WTC11 (cell line): ENCODE measurements around the gene PARD6A. TPM values are rescaled to one million over a fixed set of nuclear protein-coding genes. Genes with fewer than 3 reads are reported as not detected.

Source experiments
- AR ChIP-seq: fragments of 250-450 bp; sonication (Bioruptor Pico); IDR thresholded peaks from 2 replicates; pipeline ENCODE4 v1.9.0; 2021; ENCODE audit warnings: mild to moderate bottlenecking
- ATF1 ChIP-seq: sonication (generic); formaldehyde crosslinking; IDR thresholded peaks from 2 replicates; pipeline ENCODE4 v1.8.1; 2023; ENCODE audit warnings: mild to moderate bottlenecking, moderate library complexity, missing genetic modification reagents
- ATF3 ChIP-seq: sonication (generic); formaldehyde crosslinking; conservative IDR thresholded peaks from 2 replicates; pipeline ENCODE4 v1.8.1; 2022; ENCODE audit warnings: mild to moderate bottlenecking, missing genetic modification reagents
- CBFB ChIP-seq: sonication (generic); formaldehyde crosslinking; IDR thresholded peaks from 2 replicates; pipeline ENCODE4 v1.8.1; 2022; ENCODE audit warnings: mild to moderate bottlenecking, low read depth, missing genetic modification reagents
- CDX4 ChIP-seq: fragments of 250-450 bp; sonication (Bioruptor Pico); IDR thresholded peaks from 2 replicates; pipeline ENCODE4 v1.9.0; 2021; ENCODE audit warnings: moderate library complexity, mild to moderate bottlenecking, inconsistent platforms, borderline replicate concordance
- CREB1 ChIP-seq: sonication (generic); formaldehyde crosslinking; IDR thresholded peaks from 2 replicates; pipeline ENCODE4 v1.8.0; 2023; ENCODE audit warnings: mild to moderate bottlenecking, missing genetic modification reagents
- CREM ChIP-seq: sonication (generic); formaldehyde crosslinking; IDR thresholded peaks from 2 replicates; pipeline ENCODE4 v1.8.1; 2022; ENCODE audit warnings: mild to moderate bottlenecking, missing genetic modification reagents, moderate library complexity
- E2F4 ChIP-seq: sonication (generic); formaldehyde crosslinking; IDR thresholded peaks from 2 replicates; pipeline ENCODE4 v1.8.1; 2022; ENCODE audit warnings: low read depth, mild to moderate bottlenecking, moderate library complexity, missing genetic modification reagents, borderline replicate concordance
- ELF4 ChIP-seq: sonication (generic); formaldehyde crosslinking; IDR thresholded peaks from 2 replicates; pipeline ENCODE4 v1.8.1; 2022; ENCODE audit warnings: low read depth, mild to moderate bottlenecking, moderate library complexity, missing genetic modification reagents
- FOXP1 ChIP-seq: sonication (generic); formaldehyde crosslinking; IDR thresholded peaks from 2 replicates; pipeline ENCODE4 v1.8.0; 2022; ENCODE audit warnings: missing genetic modification reagents, mild to moderate bottlenecking, moderate library complexity, borderline replicate concordance
- HMGXB4 ChIP-seq: sonication (generic); formaldehyde crosslinking; IDR thresholded peaks from 2 replicates; pipeline ENCODE4 v1.8.1; 2023; ENCODE audit warnings: mild to moderate bottlenecking, moderate library complexity, missing genetic modification reagents
- JAZF1 ChIP-seq: fragments of 250-450 bp; sonication (Bioruptor Pico); IDR thresholded peaks from 2 replicates; pipeline ENCODE4 v1.9.0; 2021; ENCODE audit warnings: moderate library complexity, mild to moderate bottlenecking, inconsistent platforms
- NFATC4 ChIP-seq: fragments of 250-450 bp; sonication (Bioruptor Pico); IDR thresholded peaks from 2 replicates; pipeline ENCODE4 v1.9.0; 2021; ENCODE audit warnings: mild to moderate bottlenecking
- NFE2L1 ChIP-seq: sonication (generic); formaldehyde crosslinking; IDR thresholded peaks from 2 replicates; pipeline ENCODE4 v1.8.1; 2023; ENCODE audit warnings: missing genetic modification reagents
- PRDM15 ChIP-seq: sonication (generic); formaldehyde crosslinking; IDR thresholded peaks from 2 replicates; pipeline ENCODE4 v1.8.0; 2022; ENCODE audit warnings: missing genetic modification reagents
- RORB ChIP-seq: fragments of 250-450 bp; sonication (Bioruptor Pico); IDR thresholded peaks from 2 replicates; pipeline ENCODE4 v1.9.0; 2021; ENCODE audit warnings: mild to moderate bottlenecking
- SMAD3 ChIP-seq: sonication (generic); formaldehyde crosslinking; IDR thresholded peaks from 2 replicates; pipeline ENCODE4 v1.8.0; 2022; ENCODE audit warnings: missing genetic modification reagents, mild to moderate bottlenecking, borderline replicate concordance
- SOX15 ChIP-seq: fragments of 250-450 bp; sonication (Bioruptor Pico); IDR thresholded peaks from 2 replicates; pipeline ENCODE4 v1.9.0; 2021; ENCODE audit warnings: mild to moderate bottlenecking
- SP1 ChIP-seq: sonication (generic); formaldehyde crosslinking; conservative IDR thresholded peaks from 2 replicates; pipeline ENCODE4 v1.8.1; 2022; ENCODE audit warnings: missing genetic modification reagents
- TEAD1 ChIP-seq: sonication (generic); formaldehyde crosslinking; IDR thresholded peaks from 2 replicates; pipeline ENCODE4 v1.8.0; 2022; ENCODE audit warnings: mild to moderate bottlenecking, missing genetic modification reagents
- ZMAT4 ChIP-seq: fragments of 250-450 bp; sonication (Bioruptor Pico); IDR thresholded peaks from 2 replicates; pipeline ENCODE4 v1.9.0; 2021; ENCODE audit warnings: mild to moderate bottlenecking
- ZNF425 ChIP-seq: fragments of 250-450 bp; sonication (Bioruptor Pico); conservative IDR thresholded peaks from 2 replicates; pipeline ENCODE4 v1.9.0; 2021; ENCODE audit warnings: mild to moderate bottlenecking
- ZSCAN18 ChIP-seq: fragments of 250-450 bp; sonication (Bioruptor Pico); IDR thresholded peaks from 2 replicates; pipeline ENCODE4 v2.1.2; 2022; ENCODE audit warnings: mild to moderate bottlenecking, moderate library complexity
- total RNA-seq: library from RNA; stranded (reverse); gene quantifications from 3 replicates; pipeline ENCODE4 v1.2.3, GENCODE V29; 2021

PARD6A gene
- total RNA-seq, 1 experiment from 2014 or later, result 17.1 TPM

GRCh38 chr16:67652578-67653127, 8.1 kb upstream of the PARD6A start (continued):
- TF ChIP-seq CREB1 (CRISPR knock-in tag) (no peak), AR (CRISPR knock-in tag) (no peak), ATF1 (CRISPR knock-in tag) (no peak), FOXP1 (CRISPR knock-in tag) (peak; percentile 80; the same call in 1 of the 2 replicates), RORB (no peak), NFATC4 (no peak), E2F4 (CRISPR knock-in tag) (no peak), ZNF425 (CRISPR knock-in tag) (no peak), HMGXB4 (CRISPR knock-in tag) (0 out of 2 replicates have a peak, but pooled peaks have one; percentile 10), CBFB (CRISPR knock-in tag) (0 out of 2 replicates have a peak, but pooled peaks have one; percentile 22), ZMAT4 (CRISPR knock-in tag) (no peak), SOX15 (CRISPR knock-in tag) (no peak), CREM (CRISPR knock-in tag) (no peak), CDX4 (CRISPR knock-in tag) (no peak), TEAD1 (CRISPR knock-in tag) (peak; percentile 80; the same call in 1 of the 2 replicates), JAZF1 (CRISPR knock-in tag) (no peak), SMAD3 (CRISPR knock-in tag) (0 out of 2 replicates have a peak, but pooled peaks have one; percentile 35), PRDM15 (CRISPR knock-in tag) (0 out of 2 replicates have a peak, but pooled peaks have one; percentile 5), ATF3 (no peak), SP1 (CRISPR knock-in tag) (no peak; the same call in 1 of the 2 replicates), ZSCAN18 (CRISPR knock-in tag) (no peak), NFE2L1 (CRISPR knock-in tag) (0 out of 2 replicates have a peak, but pooled peaks have one; percentile 20), ELF4 (CRISPR knock-in tag) (peak; percentile 77; the same call in 1 of the 2 replicates)
